Fibroblast of lung (primary cell): ENCODE measurements around the gene CYB5RL.

Experiments used
- EZH2 ChIP-seq: IDR thresholded peaks from 2 replicates; pipeline ENCODE4 v1.5.1; 2012; ENCODE audit warnings: low read length, control low read depth, mild to moderate bottlenecking; ENCODE audit errors: missing control alignments
- TF ChIP-seq, protein P1 (sequence below), 2 donors: IDR thresholded peaks in 1 of 2; conservative IDR thresholded peaks in 1 of 2; 1 replicate in 1 of 2; 2 replicates in 1 of 2; pipeline ENCODE4 v1.5.1; 2011 to 2012; ENCODE audit warnings: low read length in 2 of 2, control low read depth in 1 of 2, inconsistent platforms in 1 of 2, low read depth in 1 of 2, mild to moderate bottlenecking in 1 of 2

DNA sequence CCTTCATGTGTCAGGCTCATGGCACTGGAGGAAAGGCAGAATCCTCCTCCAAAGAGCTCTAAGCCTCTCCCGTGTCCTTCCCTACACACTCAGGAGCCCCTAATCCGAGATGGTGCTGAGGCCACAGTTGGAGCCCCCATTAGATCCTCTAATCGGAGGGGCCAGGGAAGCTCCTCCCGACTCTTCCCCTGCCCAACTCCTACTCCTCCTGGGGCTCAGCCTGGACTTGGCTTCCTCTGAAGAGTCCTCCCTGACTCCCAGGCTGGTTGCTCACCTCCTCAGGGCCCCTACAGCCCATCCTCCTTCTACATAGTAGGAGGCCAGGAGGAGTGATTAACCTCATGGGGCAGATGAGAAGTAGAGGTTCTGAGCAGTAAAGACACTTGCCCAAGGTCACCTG is 25.7 kb downstream of the CYB5RL start:
- TF ChIP-seq, protein P1, sequence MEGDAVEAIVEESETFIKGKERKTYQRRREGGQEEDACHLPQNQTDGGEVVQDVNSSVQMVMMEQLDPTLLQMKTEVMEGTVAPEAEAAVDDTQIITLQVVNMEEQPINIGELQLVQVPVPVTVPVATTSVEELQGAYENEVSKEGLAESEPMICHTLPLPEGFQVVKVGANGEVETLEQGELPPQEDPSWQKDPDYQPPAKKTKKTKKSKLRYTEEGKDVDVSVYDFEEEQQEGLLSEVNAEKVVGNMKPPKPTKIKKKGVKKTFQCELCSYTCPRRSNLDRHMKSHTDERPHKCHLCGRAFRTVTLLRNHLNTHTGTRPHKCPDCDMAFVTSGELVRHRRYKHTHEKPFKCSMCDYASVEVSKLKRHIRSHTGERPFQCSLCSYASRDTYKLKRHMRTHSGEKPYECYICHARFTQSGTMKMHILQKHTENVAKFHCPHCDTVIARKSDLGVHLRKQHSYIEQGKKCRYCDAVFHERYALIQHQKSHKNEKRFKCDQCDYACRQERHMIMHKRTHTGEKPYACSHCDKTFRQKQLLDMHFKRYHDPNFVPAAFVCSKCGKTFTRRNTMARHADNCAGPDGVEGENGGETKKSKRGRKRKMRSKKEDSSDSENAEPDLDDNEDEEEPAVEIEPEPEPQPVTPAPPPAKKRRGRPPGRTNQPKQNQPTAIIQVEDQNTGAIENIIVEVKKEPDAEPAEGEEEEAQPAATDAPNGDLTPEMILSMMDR (conservative IDR thresholded peaks at IDR 0.05 in 1 of 2, IDR thresholded peaks at IDR 0.05 in 1 of 2; ENCODE audit: low read depth in 1 of 2, low read length in 2 of 2): no peak
- no peak for TF ChIP-seq EZH2
